Keratinocyte (primary cell): Measurements from ENCODE around the gene PLXNB3.

ENCODE experiments used
- CTCF ChIP-seq, 3 experiments: IDR thresholded peaks in 1 of 3; conservative IDR thresholded peaks in 1 of 3; optimal IDR thresholded peaks in 1 of 3; 2 replicates in 2 of 3; 3 replicates in 1 of 3; pipeline versions ENCODE3 to v1.5.1; 2011; ENCODE audit warnings: low read length in 3 of 3, mild to moderate bottlenecking in 3 of 3, moderate library complexity in 2 of 3, control low read depth in 1 of 3, inconsistent platforms in 1 of 3; ENCODE audit not compliant: insufficient read depth in 2 of 3; ENCODE audit errors: extremely low read depth in 1 of 3
- EZH2 ChIP-seq: IDR thresholded peaks from one replicate; pipeline ENCODE4 v1.6.1; 2012; ENCODE audit warnings: inconsistent platforms, mild to moderate bottlenecking, low read length, moderate library complexity

DNA sequence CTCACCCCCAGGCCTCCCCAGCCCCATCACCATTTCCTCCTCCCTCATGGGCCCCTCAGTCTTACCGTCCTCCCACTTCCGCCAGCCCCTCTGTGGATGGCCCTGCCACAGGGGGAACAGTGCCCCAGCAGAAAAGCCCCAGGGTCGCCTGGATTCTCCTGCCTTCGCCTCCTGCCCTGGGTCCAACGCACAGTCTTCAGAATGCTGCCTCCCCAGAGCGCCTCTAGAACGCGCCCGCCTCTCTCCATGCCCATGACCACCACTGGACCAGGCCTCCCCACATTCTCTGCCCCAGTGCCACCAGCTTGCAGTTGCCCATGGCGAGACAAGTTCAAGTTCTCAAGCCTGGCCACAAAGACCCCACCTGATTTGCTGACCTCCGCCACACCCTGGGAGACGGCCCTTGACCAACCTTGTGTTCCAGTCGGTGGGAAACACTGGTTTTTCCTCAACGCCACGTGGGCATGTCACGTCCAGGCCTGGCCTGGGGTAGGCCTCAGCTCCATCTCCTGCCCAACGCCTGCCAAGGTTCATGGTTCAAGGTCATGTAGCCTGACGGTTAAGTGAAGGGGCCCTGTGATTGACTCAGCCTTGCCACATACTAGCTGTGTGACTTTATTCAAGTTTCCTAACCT, 634 bp upstream of the PLXNB3 start:
- no peak for TF ChIP-seq CTCF (optimal IDR thresholded peaks at IDR 0.05 in 1 of 3, IDR thresholded peaks at IDR 0.05 in 1 of 3, conservative IDR thresholded peaks at IDR 0.05 in 1 of 3; ENCODE audit: extremely low read depth in 1 of 3, insufficient read depth in 2 of 3, low read length in 3 of 3)
- TF ChIP-seq EZH2 = no peak
